GM19438 (cell line): ENCODE measurements around the gene GATAD2A.
"Not testable (repeated sequence)": the region's sequence is repeated elsewhere in the genome, so short reads cannot be mapped to it uniquely, and the experiment has no call there.

Experiments
- ATAC-seq: cut with Tn5 transposase; IDR thresholded peaks from one replicate; pipeline ENCODE4 v1.9.1; 2021; ENCODE audit warnings: low read depth; ENCODE audit not compliant: unreplicated experiment

The GATAD2A gene

DNA sequence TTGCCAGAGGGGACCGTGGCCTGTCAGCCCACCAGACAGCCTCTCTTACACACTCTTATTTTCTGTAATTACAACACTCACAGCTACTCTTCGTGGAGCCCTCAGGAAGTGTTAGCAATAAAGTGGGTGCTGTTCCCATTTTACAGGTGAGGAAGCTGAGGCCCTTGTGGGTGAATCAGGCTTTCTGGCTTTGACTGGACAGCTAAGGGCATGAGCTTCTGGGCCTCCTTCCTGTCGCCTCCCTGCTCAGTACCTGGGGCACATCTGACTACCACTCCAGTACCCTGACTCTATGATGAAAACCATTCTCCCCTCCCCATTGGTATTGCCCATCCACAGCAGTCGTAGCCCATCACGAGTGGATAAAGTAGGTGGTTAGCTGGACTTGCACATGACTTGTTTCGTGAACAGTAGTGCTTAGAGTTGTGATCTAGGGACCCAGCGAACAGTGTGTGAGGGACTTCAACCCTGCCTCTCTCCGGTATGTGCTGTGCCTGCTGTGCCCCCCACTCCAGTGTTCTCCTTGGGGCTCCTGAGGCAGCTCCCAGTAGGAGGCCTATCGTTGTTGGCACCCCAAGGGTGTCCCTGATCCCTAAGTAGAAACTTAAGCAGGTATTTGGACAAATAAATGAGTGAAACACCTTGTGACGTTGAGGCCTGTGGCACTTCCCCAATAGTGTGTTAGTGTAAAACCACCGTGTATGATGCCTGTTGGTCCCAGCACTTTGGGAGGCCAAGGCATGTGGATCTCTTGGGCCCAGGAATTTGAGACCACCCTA, 38.6 kb downstream of the GATAD2A start:
- ATAC-seq, result no peak

- no peak for ATAC-seq
These were observed 39.2 kb downstream of the GATAD2A start for GRCh38 chr19:19444681-19445155.

DNA sequence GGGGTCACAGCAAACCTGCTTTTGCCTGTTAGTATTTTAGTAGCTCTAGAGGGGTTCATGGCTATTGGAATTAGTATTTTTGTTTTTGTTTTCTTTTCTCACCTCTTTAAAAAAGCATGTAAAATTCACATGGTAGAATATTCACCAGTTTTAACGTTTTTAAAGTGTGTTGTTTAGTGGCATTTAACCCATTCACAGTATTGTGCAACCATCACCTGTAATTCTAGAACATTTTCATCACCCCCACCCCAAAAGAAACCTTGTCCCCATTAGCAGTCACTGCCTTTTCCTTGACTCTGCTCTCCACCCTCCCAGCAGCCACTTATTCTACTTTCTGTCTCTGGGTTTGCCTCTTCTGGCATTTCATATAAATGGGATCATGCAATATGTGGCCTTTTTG, 39.8 kb downstream of the GATAD2A start:
- no peak for ATAC-seq

GRCh38 chr19:19445911-19446361, 40.5 kb downstream of the GATAD2A start:
- ATAC-seq, result no peak

DNA sequence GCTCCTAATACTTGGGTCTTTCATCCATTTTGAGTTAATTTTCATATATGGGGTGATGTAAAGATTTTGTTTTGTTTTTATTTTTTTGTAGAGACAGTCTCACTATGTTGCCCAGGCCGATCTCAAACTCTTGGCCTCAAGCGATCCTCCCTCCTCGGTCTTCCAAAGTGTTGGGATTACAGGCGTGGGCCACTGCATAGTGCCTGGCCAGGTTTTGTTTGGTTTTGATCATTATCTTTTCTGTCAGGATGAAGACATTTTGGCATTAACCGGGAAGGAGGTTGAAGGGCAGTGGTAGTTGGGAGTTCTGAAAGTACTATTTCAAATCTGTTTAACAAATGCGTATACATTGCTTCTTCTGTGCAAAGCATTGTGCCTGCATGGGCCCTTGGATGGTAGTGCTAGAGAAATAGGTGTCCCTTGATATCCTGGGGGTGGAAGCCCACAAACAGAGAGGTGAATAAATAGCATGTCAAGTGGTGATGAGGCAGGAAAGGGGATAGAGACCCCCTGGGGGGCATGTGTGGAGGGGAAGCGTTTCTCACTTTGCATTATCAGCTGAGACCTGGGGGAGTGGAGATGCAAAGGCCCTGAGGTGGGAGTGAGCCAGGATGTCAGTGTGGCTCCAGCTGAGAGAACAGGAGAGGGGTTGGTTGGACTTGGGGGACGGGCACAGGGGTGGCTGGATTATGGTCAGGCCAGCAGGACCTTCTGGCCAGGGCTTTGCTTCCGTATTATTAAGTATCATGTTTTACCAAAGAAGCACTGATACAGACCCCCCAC, 41.4 kb downstream of the GATAD2A start:
- no peak for ATAC-seq

- ATAC-seq, result no peak
These were observed 42.2 kb downstream of the GATAD2A start for GRCh38 chr19:19447536-19448237.

GRCh38 chr19:19448238-19448544, 42.7 kb downstream of the GATAD2A start:
- ATAC-seq, result no peak

DNA sequence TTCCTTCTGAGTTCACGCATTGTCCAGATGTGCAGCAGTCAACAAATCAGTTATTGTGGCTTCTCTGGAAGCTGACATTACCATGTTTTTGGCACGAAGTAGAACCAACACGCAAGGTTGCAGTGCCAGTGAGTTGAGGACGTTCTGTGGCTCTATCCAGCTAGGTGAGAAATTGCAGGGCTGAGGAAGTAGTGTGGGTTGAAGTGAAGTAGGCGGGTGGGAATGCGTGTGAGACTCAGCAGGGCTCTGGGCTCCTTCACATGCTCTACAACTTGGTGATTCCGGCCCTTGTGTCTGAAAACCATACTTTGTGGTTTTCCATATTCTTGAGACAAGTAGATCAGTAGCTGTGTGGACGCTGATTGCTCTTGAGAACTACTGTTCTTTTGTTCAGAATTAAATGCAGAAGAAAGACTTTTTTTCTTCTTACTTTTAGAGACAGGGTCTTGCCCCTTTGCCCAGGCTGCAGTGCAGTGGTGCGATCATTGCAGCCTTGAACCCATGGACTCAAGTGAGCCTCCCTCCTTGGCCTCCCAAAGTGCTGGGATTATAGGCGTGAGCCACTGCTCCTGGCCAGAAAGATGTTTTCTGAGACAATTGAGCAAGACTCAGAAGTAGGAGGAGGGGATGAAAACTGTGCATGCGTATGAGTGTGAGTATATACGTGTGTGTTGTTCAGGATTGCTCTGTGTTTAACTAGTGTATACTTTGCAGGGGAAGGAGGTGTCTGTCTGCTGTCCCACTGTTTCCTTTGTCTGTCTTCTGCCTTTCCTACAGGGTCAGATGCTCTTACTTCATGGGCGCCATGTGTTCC, 46.2 kb downstream of the GATAD2A start:
- no peak for ATAC-seq

GRCh38 chr19:19452243-19453124, 47.0 kb downstream of the GATAD2A start:
- no peak for ATAC-seq

- ATAC-seq, result no peak
These were observed 47.6 kb downstream of the GATAD2A start for GRCh38 chr19:19453125-19453454.

DNA sequence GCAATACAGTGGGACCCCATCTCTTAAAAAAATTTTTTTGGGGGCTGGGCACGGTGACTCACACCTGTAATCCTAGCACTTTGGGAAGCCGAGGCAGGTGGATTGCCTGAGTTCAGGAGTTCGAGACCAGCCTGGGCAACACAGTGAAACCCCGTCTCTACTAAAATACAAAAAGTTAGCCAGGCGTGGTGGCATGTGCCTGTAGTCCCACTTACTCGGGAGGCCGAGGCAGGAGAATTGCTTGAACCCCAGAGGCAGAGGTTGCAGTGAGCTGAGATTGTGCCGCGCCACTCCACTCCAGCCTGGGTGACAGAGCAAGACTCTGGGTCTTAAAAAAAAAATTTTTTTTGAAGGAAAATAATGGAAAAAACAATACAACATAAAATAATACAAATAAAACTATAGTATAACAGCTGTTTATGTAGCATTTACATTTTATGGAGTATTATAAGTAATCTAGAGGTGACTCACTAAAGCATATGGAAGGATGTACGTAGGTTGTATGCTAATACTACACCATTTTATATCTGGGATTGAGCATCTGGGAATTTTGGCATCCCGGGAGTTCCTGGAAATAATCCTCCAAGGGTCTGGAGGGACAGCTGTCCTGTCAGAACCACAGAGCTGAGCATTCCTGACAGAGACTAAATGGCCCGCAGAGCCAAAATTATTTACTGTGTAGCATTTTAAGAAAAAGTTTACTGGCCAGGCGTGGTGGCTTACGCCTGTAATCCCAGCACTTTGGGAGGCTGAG, 49.9 kb downstream of the GATAD2A start:
- not testable (repeated sequence) for ATAC-seq

DNA sequence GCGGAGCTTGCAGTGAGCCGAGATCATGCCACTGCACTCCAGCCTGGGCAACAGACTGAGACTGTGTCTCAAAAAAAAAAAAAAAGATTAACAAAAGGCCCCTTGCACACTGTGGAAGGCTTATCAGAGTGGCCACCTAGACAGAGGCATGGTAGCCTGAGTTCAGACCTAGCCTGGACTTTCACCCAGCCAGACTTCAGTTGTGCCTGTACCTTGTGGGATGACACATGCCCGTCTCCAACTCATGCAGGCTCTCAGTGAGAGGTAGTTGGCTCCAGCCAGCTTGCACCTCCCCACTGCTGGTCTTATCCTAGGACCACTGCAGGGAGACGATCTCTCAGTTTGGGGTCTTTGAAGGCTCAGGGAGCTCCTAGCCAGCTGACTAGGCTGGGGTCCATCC, 52.2 kb downstream of the GATAD2A start:
- ATAC-seq, result no peak

- ATAC-seq, result no peak
These were observed 52.8 kb downstream of the GATAD2A start for GRCh38 chr19:19458110-19458816.

DNA sequence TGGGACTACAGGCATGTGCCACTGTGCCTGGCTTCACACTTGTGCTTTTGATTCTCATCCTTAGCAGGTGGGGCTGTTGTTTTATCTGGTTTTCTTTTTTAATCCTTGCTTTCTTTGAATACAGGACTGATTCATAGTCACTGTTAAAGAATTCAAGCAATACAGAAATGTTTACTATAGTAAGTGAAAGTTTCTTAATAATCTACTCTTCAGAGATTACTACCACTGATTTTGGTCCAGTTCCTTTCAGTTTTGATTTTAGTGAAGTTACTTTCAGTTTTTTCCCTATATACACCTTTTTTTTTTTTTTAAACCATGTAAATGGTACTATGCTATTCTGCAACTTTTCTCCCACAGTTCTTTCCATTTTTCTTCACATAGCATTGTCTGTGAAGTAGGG, 53.6 kb downstream of the GATAD2A start:
- no peak for ATAC-seq

DNA sequence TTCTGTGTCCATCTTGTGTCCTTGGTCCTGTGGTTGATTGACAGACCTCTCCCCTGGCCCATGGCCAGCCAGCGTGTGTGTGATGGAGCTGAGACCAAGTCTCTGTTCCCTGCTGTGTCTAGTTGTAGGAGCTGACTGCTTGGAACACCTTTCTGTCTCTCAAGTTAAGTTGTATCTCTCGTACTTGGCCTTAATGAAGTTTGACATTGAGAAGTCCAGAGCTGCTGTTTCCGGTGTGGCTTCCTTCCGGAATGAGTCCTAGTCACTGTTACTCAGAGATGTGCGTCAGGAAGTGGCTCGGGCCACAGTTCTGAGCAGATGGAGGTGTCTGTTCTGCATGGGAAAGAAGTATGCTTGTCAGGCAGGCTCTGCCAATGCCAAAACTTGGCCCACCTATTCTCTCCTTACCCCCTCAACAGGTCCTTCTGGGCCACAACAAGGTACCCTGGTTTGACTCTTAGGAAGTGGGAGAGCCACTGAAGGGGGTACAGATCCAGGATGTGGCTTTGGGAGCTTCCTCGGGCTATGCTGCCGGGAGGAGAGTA, 54.3 kb downstream of the GATAD2A start:
- ATAC-seq, result peak; percentile 41

GRCh38 chr19:19460258-19460731, 54.8 kb downstream of the GATAD2A start:
- peak; percentile 36 for ATAC-seq

GRCh38 chr19:19460761-19461265, 55.3 kb downstream of the GATAD2A start:
- ATAC-seq, result peak; percentile 49

GRCh38 chr19:19461306-19461670, 55.8 kb downstream of the GATAD2A start:
- ATAC-seq, result no peak
